Caco-2 (cell line): Measurements from ENCODE around the gene EPM2A. TPM values are rescaled to one million over a fixed set of nuclear protein-coding genes. Genes with fewer than 3 reads are reported as not detected.

Source experiments
- BruUV-seq: library from RNA; stranded (reverse); fragments of 400-500 nt; replicated peaks from 2 replicates; lab custom pipeline; 2021; lab: Mats Ljungman, UMichigan
- CTCF ChIA-PET: fragments of 300-600 bp; sonication (Branson Sonifier 250); formaldehyde crosslinking; loops from one replicate; lab custom pipeline; 2022; ENCODE audit warnings: antibody characterized with exemption; lab: Charles Lee
- POLR2A ChIA-PET: fragments of 300-600 bp; sonication (Branson Sonifier 250); formaldehyde crosslinking; loops from one replicate; lab custom pipeline; 2022; ENCODE audit warnings: antibody characterized with exemption; lab: Charles Lee
- DNase-seq, 2 experiments: peaks; one replicate each; pipeline versions ENCODE4 v3.0.0 to v3.0.0-alpha.2; 2020 to 2022
- H3K27me3 ChIP-seq: replicated peaks from 2 replicates; pipeline ENCODE4 v1.6.0; 2011; ENCODE audit warnings: low read length; ENCODE audit not compliant: control insufficient read depth, insufficient read depth
- H3K36me3 ChIP-seq: 2 replicates; pipeline ENCODE4 v1.5.1; 2011; ENCODE audit warnings: low read length; ENCODE audit not compliant: control insufficient read depth, insufficient read depth
- H3K4me1 ChIP-seq: fragments of 250-450 bp; sonication (Bioruptor Pico); 2 replicates; pipeline ENCODE4 v1.5.1; 2020; ENCODE audit warnings: mild to moderate bottlenecking
- H3K4me3 ChIP-seq: 2 replicates; pipeline ENCODE4 v1.5.1; 2011; ENCODE audit warnings: low read depth, mild to moderate bottlenecking, control low read depth, low read length
- H3K9me3 ChIP-seq: fragments of 250-450 bp; sonication (Bioruptor Pico); 2 replicates; pipeline ENCODE4 v1.5.1; 2020; ENCODE audit warnings: mild to moderate bottlenecking, moderate library complexity
- H3K27ac Mint-ChIP-seq: one replicate; pipeline ENCODE4 v1.8.0; 2022; ENCODE audit warnings: mixed read lengths; ENCODE audit not compliant: unreplicated experiment
- H3K27me3 Mint-ChIP-seq: one replicate; pipeline ENCODE4 v1.8.0; 2022; ENCODE audit warnings: mixed read lengths; ENCODE audit not compliant: insufficient read depth, unreplicated experiment
- H3K36me3 Mint-ChIP-seq: one replicate; pipeline ENCODE4 v1.8.0; 2022; ENCODE audit warnings: mild to moderate bottlenecking, mixed read lengths; ENCODE audit not compliant: insufficient read depth, unreplicated experiment
- H3K4me1 Mint-ChIP-seq: one replicate; pipeline ENCODE4 v1.8.0; 2022; ENCODE audit warnings: low read depth, mixed read lengths; ENCODE audit not compliant: unreplicated experiment
- H3K4me3 Mint-ChIP-seq: one replicate; pipeline ENCODE4 v1.8.0; 2022; ENCODE audit warnings: mild to moderate bottlenecking, moderate library complexity, mixed read lengths; ENCODE audit not compliant: unreplicated experiment
- H3K9me3 Mint-ChIP-seq: one replicate; pipeline ENCODE4 v1.8.0; 2022; ENCODE audit warnings: mixed read lengths; ENCODE audit not compliant: unreplicated experiment
- CTCF ChIP-seq, 2 experiments: fragments of 200-600 bp in 1 of 2; IDR thresholded peaks; 1 replicate in 1 of 2; 2 replicates in 1 of 2; pipeline versions ENCODE4 v1.5.1 to v1.8.0; 2011 to 2022; ENCODE audit warnings: antibody characterized with exemption in 1 of 2, control low read depth in 1 of 2, inconsistent platforms in 1 of 2, low read depth in 1 of 2, low read length in 1 of 2, mild to moderate bottlenecking in 1 of 2, moderate library complexity in 1 of 2; ENCODE audit not compliant: insufficient read depth in 1 of 2, severe bottlenecking in 1 of 2, unreplicated experiment in 1 of 2
- intact Hi-C: fragments of 100-400 bp; cut with micrococcal nuclease; formaldehyde crosslinking; loops from one replicate; pipeline ENCODE4 v1.10.0; 2022; ENCODE audit not compliant: unreplicated experiment
- total RNA-seq: library from RNA; stranded (reverse); gene quantifications from 2 replicates; pipeline ENCODE4 v1.2.3, GENCODE V29; 2022

EPM2A gene
- total RNA-seq, 1 experiment from 2014 or later, result 6.9 TPM

DNA sequence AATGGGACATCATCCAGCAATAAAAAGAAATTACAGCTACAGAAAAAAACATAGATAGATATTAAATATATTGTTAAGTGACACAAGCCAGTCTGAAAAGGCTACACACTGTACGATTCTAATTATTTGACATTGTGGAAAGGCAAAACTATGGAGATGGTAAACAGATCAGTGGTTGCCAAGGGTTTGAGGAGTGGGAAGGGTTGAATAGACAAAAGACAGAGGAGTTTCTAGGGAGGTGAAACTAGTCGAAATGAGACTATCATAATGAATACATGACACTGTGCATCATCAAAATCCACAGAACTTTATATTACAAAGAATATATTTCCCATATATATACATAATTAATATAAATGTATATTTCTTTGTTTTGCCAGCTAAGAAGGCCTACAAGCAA is 9.8 kb downstream of the EPM2A start:
- Mint-ChIP-seq H3K9me3 (peaks cover 36% of the 10 kb centered on the region), H3K36me3 (no peaks in the 10 kb centered on the region), H3K4me3 (no peak overlapping the region), H3K27me3 (no peaks in the 10 kb centered on the region), H3K4me1 (peaks cover 8% of the 10 kb centered on the region), H3K27ac (no peak overlapping the region)
- Histone ChIP-seq H3K36me3 (no peaks in the 10 kb centered on the region), H3K4me1 (0 out of 2 replicates have a peak, but pooled peaks cover 6% of the 10 kb centered on the region), H3K27me3 (no peaks in the 10 kb centered on the region), H3K9me3 (peaks cover 11% of the 10 kb centered on the region), H3K4me3 (no peak overlapping the region)
- intact Hi-C loops, result no loop called here
- POLR2A ChIA-PET, result no interaction called here
- no peak for DNase-seq
- CTCF ChIA-PET, result no interaction called here
- BruUV-seq, result no TSS peak
- TF ChIP-seq CTCF (IDR thresholded peaks at IDR 0.05; ENCODE audit: insufficient read depth in 1 of 2, low read depth in 1 of 2, low read length in 1 of 2, severe bottlenecking in 1 of 2, unreplicated experiment in 1 of 2), result no peak

GRCh38 chr6:145723646-145724045 is 11.7 kb downstream of the EPM2A start:
- Histone ChIP-seq H3K4me3 (no peak overlapping the region), H3K36me3 (no peaks in the 10 kb centered on the region), H3K27me3 (no peaks in the 10 kb centered on the region), H3K9me3 (peaks cover 4% of the 10 kb centered on the region; the same call in 1 of the 2 replicates), H3K4me1 (0 out of 2 replicates have a peak, but pooled peaks cover 6% of the 10 kb centered on the region)
- Mint-ChIP-seq H3K27ac (no peak overlapping the region), H3K4me1 (peaks cover 8% of the 10 kb centered on the region), H3K4me3 (no peak overlapping the region), H3K27me3 (no peaks in the 10 kb centered on the region), H3K9me3 (peaks cover 21% of the 10 kb centered on the region), H3K36me3 (no peaks in the 10 kb centered on the region)
- BruUV-seq, result no TSS peak
- ChIA-PET CTCF (no interaction called here), POLR2A (no interaction called here)
- no peak for DNase-seq
- no peak for TF ChIP-seq CTCF (IDR thresholded peaks at IDR 0.05; ENCODE audit: insufficient read depth in 1 of 2, low read depth in 1 of 2, low read length in 1 of 2, severe bottlenecking in 1 of 2, unreplicated experiment in 1 of 2)
- intact Hi-C loops, result no loop called here

- TF ChIP-seq CTCF (IDR thresholded peaks at IDR 0.05; ENCODE audit: insufficient read depth in 1 of 2, low read depth in 1 of 2, low read length in 1 of 2, severe bottlenecking in 1 of 2, unreplicated experiment in 1 of 2), result no peak
- BruUV-seq, result no TSS peak
- Histone ChIP-seq H3K4me1 (0 out of 2 replicates have a peak, but pooled peaks cover 6% of the 10 kb centered on the region), H3K36me3 (no peaks in the 10 kb centered on the region), H3K4me3 (no peak overlapping the region), H3K27me3 (no peaks in the 10 kb centered on the region), H3K9me3 (0 out of 2 replicates have a peak, but pooled peaks cover 4% of the 10 kb centered on the region)
- ChIA-PET POLR2A (no interaction called here), CTCF (no interaction called here)
- peaks cover 8% of the 10 kb centered on the region for H3K4me1 Mint-ChIP-seq
- intact Hi-C loops, result no loop called here
- no peak overlapping the region for H3K27ac Mint-ChIP-seq
- no peak overlapping the region for H3K4me3 Mint-ChIP-seq
- no peaks in the 10 kb centered on the region for H3K36me3 Mint-ChIP-seq
- H3K27me3 Mint-ChIP-seq, result no peaks in the 10 kb centered on the region
- H3K9me3 Mint-ChIP-seq, result peaks cover 8% of the 10 kb centered on the region
- DNase-seq, result no peak
Measured at GRCh38 chr6:145722190-145722589, 13.1 kb downstream of the EPM2A start.
